GM18505 (cell line): Measurements from ENCODE around the gene SMCHD1.
"Not testable (repeated sequence)": the region's sequence is repeated elsewhere in the genome, so short reads cannot be mapped to it uniquely, and the experiment has no call there.

Source experiments
- ATAC-seq: cut with Tn5 transposase; IDR thresholded peaks from one replicate; pipeline ENCODE4 v1.9.1; 2021; ENCODE audit not compliant: unreplicated experiment
- POLR2A ChIP-seq: IDR thresholded peaks from 4 replicates; pipeline ENCODE4 v1.6.1; 2011; ENCODE audit warnings: borderline replicate concordance; ENCODE audit not compliant: insufficient read depth, insufficient read length; ENCODE audit errors: extremely low read depth

SMCHD1 gene

GRCh38 chr18:2823966-2824365 lies 168.4 kb downstream of the SMCHD1 start:
- no peak for TF ChIP-seq POLR2A
- ATAC-seq: no peak

- TF ChIP-seq POLR2A: no peak
Measured at GRCh38 chr18:2824865-2825264, 169.3 kb downstream of the SMCHD1 start.

GRCh38 chr18:2825613-2826175 lies 170.2 kb downstream of the SMCHD1 start:
- ATAC-seq: no peak
- no peak for TF ChIP-seq POLR2A

More at GRCh38 chr18:2824865-2825264, 169.3 kb downstream of the SMCHD1 start:
- ATAC-seq: no peak

GRCh38 chr18:2826581-2826980 lies 171.1 kb downstream of the SMCHD1 start:
- TF ChIP-seq POLR2A: no peak
- no peak for ATAC-seq

- ATAC-seq: no peak
- TF ChIP-seq POLR2A: no peak
Measured at GRCh38 chr18:2827061-2827460, 171.5 kb downstream of the SMCHD1 start.

GRCh38 chr18:2836118-2836517 lies 180.6 kb downstream of the SMCHD1 start:
- not testable (repeated sequence) for ATAC-seq

- ATAC-seq: not testable (repeated sequence)
Measured at GRCh38 chr18:2837290-2837689, 181.8 kb downstream of the SMCHD1 start.

- ATAC-seq: no peak
- no peak for TF ChIP-seq POLR2A
Measured at GRCh38 chr18:2839202-2839601, 183.7 kb downstream of the SMCHD1 start.

GRCh38 chr18:2840521-2840920 lies 185.0 kb downstream of the SMCHD1 start:
- TF ChIP-seq POLR2A: no peak
- ATAC-seq: no peak

- no peak for ATAC-seq
- no peak for TF ChIP-seq POLR2A
Measured at GRCh38 chr18:2843146-2843545, 187.6 kb downstream of the SMCHD1 start.

- TF ChIP-seq POLR2A: no peak
Measured at GRCh38 chr18:2845172-2845571, 189.6 kb downstream of the SMCHD1 start.

GRCh38 chr18:2846636-2847316 lies 191.2 kb downstream of the SMCHD1 start, which contains the start of gene EMILIN2:
EMILIN2 (plus strand) TSS chr18:2847006; CDS start chr18:2847189, 183 bp downstream.
- peak; percentile 60 for ATAC-seq
- no peak for TF ChIP-seq POLR2A

More at GRCh38 chr18:2845172-2845571, 189.6 kb downstream of the SMCHD1 start:
- no peak for ATAC-seq

GRCh38 chr18:2847317-2848246 lies 192.1 kb downstream of the SMCHD1 start:
- no peak for TF ChIP-seq POLR2A
- peak; percentile 33 for ATAC-seq
